GM19239 (cell line): ENCODE measurements around the gene DSE.

Experiments
- DNase-seq: peaks from one replicate; pipeline ENCODE4 v3.0.0; 2011; ENCODE audit warnings: low spot score; ENCODE audit not compliant: insufficient read length
- FAIRE-seq: peaks from 2 replicates; lab custom pipeline; 2011; peaks lifted over from hg19 to GRCh38; lab: Jason Lieb, UNC

DSE gene

GRCh38 chr6:116465246-116465645, 94.5 kb downstream of the DSE start:
- no peak for DNase-seq

GRCh38 chr6:116467096-116467495, 96.3 kb downstream of the DSE start:
- FAIRE-seq (no peak), DNase-seq (no peak)

More at GRCh38 chr6:116465246-116465645, 94.5 kb downstream of the DSE start:
- FAIRE-seq: peak; percentile 80

- DNase-seq (no peak), FAIRE-seq (no peak)
Observed at GRCh38 chr6:116467514-116467913, 96.8 kb downstream of the DSE start.

- FAIRE-seq (no peak), DNase-seq (no peak)
Observed at GRCh38 chr6:116468293-116468692, 97.5 kb downstream of the DSE start.

GRCh38 chr6:116471531-116471930, 100.8 kb downstream of the DSE start:
- DNase-seq (no peak), FAIRE-seq (no peak)

GRCh38 chr6:116472706-116473105, 102.0 kb downstream of the DSE start:
- no peak for FAIRE-seq
- no peak for DNase-seq

- FAIRE-seq (no peak), DNase-seq (no peak)
Observed at GRCh38 chr6:116475141-116475540, 104.4 kb downstream of the DSE start.

GRCh38 chr6:116476002-116476678, 105.4 kb downstream of the DSE start:
- peak; percentile 36 for DNase-seq
- peak; percentile 98 for FAIRE-seq

- FAIRE-seq (no peak), DNase-seq (no peak)
Observed at GRCh38 chr6:116482780-116483179, 112.0 kb downstream of the DSE start.

GRCh38 chr6:116483616-116484015, 112.9 kb downstream of the DSE start:
- DNase-seq (no peak), FAIRE-seq (no peak)

GRCh38 chr6:116485559-116486184, 114.9 kb downstream of the DSE start:
- FAIRE-seq (no peak), DNase-seq (no peak)

GRCh38 chr6:116491610-116492330, 121.0 kb downstream of the DSE start:
- no peak for FAIRE-seq
- DNase-seq: no peak

GRCh38 chr6:116492331-116493067, 121.8 kb downstream of the DSE start:
- DNase-seq (no peak), FAIRE-seq (no peak)
